ENCODE results near the gene IFT57. TPM values are rescaled to one million over a fixed set of nuclear protein-coding genes. Genes with fewer than 3 reads are reported as not detected.
"Not testable (repeated sequence)": the region's sequence is repeated elsewhere in the genome, so short reads cannot be mapped to it uniquely, and the experiment has no call there.

Gene IFT57, protein sequence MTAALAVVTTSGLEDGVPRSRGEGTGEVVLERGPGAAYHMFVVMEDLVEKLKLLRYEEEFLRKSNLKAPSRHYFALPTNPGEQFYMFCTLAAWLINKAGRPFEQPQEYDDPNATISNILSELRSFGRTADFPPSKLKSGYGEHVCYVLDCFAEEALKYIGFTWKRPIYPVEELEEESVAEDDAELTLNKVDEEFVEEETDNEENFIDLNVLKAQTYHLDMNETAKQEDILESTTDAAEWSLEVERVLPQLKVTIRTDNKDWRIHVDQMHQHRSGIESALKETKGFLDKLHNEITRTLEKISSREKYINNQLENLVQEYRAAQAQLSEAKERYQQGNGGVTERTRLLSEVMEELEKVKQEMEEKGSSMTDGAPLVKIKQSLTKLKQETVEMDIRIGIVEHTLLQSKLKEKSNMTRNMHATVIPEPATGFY
- polyA plus RNA-seq (2012; ENCODE audit: missing spikeins), result 15.7 TPM

DNA sequence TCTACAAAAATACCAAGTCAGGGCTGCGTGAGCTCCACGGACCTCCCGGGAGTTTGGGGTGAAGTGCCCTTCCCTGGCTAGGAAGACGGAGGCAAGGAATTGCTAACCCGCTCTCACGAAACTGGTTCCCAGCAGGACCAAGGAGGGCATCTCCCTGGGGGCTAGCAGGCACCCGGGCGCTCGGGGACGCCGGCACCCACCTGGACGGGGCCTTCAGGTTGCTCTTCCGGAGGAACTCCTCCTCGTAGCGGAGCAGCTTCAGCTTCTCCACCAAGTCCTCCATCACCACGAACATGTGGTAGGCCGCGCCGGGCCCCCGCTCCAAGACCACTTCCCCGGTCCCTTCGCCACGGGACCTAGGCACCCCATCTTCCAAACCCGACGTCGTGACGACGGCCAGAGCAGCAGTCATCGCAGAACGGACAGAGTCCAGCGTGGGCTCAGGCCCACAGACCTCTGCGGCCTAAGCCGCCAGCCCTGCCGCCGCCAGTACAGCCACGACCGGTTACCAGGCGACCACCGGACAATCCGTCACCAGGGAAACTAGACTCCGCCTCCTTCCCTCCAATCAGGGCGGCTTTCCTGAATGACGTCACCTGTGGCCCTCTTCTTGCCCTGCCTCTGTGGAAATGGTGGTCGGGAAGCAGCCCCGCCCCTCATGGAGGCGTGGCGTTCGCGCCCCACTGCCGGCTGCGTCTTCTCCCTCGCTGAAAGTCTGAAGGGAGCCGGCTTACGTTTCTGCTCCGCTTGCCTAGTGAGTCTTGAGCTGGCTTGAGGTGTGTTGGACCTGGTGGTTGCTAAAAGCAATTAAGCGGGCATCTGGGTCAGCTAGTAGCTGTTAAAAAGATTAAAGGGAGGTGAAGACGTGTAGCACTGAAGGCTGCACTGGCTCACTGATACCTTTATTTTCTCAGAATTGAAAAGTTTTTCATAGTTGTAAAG lies at the start of gene IFT57:
Gene IFT57 (minus strand): TSS at position 514 of the 942 bp plus-strand sequence. CDS start 102 bp downstream, at position 412.
- peak; percentile 83 for DNase-seq (ENCODE audit: insufficient read length)
- peak; percentile 99 for FAIRE-seq
- TF ChIP-seq POLR2AphosphoS5 (IDR thresholded peaks at IDR 0.05; ENCODE audit: low read depth, low read length), result peak; percentile 82
- TF ChIP-seq POLR2A (IDR thresholded peaks at IDR 0.05; ENCODE audit: low read depth, low read length), result peak; percentile 89
- TF ChIP-seq TAF1 (IDR thresholded peaks at IDR 0.05; ENCODE audit: borderline replicate concordance, low read depth, low read length), result peak; percentile 71; the same call in 1 of the 2 replicates

DNA sequence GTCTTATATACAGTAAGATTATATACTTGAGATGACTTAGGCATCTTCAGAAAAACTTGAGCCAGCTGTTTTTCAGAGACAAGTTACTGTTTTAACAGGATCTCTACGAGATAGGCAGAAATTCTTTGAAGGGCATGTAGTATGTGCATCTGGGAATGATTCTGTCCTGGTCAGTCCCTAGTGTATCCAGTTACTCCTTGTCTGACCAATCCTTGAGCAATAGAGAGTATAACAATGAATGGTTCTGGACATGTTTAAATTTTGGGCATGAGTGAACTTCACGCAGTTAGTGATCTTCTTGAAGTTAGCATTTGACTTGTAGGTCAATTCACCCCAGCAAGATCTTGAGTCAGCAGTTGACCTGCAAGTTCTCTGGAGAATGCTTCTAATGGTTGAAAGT lies 49.4 kb upstream of the IFT57 start:
- no peak for FAIRE-seq
- no peak for TF ChIP-seq TAF1 (IDR thresholded peaks at IDR 0.05; ENCODE audit: borderline replicate concordance, low read depth, low read length)
- TF ChIP-seq POLR2AphosphoS5 (IDR thresholded peaks at IDR 0.05; ENCODE audit: low read depth, low read length), result no peak
- no peak for TF ChIP-seq POLR2A (IDR thresholded peaks at IDR 0.05; ENCODE audit: low read depth, low read length)
- no peak for DNase-seq (ENCODE audit: insufficient read length)

DNA sequence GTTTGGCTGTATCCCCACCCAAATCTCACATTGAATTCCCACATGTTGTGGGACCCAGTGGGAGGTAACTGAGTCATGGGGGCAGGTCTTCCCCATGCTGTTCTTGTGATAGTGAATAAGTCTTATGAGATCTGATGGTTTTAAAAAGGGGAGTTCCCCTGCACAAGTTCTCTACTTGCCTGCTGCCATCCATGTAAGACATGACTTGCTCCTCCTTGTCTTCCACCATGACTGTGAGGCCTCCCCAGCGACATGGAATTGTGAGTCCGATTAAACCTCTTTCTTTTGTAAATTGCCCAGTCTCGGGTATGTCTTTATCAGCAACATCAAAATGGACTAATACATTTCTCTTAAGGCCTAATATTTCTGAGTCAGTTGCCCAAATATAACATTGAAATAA lies 46.0 kb upstream of the IFT57 start:
- not testable (repeated sequence) for FAIRE-seq; DNase-seq (ENCODE audit: insufficient read length)

DNA sequence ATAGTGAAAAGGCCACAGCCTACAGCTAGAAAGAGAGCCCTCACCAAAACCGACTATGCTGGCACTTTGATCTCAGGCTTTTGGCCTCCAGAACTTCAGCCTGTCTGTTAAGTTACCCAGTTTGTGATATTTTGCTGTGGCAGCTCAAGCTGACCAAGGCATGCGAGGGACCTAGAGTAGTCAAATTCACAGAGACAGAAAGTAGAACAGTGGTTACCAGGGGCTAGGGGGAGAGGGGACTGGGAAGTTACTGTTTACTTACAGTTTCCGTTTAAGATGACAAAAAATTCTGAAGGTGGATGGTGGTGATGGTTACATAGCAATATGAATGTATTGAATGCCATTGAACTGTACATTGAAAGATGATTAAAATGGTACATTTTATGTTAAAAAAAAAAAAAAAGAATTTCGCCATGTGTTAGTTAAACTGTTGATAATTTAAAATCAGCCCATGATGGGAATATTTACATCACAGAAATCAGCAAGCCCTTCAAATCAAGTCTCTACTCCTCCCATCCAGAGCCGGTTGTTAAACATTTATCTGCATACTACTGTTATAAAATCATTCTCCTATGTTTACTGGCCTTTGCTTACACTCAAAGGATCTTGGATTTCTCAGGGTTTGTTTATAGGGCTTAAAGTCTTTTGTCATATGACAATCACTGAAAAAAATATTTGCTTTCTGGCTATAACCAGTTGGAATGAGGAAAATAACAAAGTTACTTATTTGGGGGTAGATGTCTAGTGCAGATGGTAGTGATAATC lies 42.5 kb upstream of the IFT57 start:
- DNase-seq (ENCODE audit: insufficient read length), result not testable (repeated sequence)
- peak; percentile 51 for FAIRE-seq

DNA sequence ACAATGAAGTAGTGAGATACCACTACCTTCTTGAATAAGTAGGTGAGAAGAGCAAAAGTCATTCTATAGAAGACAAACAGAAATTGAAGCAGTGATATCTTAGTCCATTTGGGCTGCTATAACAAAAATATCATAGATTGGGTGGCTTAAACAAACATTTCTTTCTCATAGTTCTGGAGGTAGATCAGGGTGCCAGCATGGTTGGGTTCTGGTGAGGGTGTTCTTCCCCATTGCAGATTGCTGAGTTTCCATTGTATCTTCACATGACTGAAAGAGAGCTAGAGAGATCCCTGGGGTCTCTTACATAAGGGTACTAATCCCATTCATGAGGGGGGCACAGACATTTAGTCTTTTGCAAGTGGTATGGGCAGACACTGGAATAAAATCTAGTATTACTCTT lies 32.9 kb upstream of the IFT57 start:
- DNase-seq (ENCODE audit: insufficient read length) (no peak), FAIRE-seq (no peak)
- no peak for TF ChIP-seq TAF1 (IDR thresholded peaks at IDR 0.05; ENCODE audit: borderline replicate concordance, low read depth, low read length)

DNA sequence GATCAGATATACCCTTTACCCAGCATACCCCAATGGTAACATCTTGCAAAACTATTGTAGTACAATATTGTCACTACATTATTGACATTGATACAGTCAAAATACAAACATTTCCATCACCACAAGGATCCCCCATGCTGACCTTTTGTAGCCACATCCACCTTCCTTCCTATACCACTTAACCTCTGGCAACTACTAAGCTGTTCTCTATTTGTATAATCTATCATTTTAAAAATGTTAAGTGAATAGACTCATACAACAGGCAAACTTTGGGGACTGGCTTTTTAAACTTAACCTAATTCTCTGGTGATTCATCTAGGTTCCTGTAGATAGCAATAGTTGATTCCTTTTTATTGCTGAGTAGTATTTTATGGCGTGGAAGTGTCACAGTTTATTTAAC lies 29.6 kb upstream of the IFT57 start:
- DNase-seq (ENCODE audit: insufficient read length) (no peak), FAIRE-seq (no peak)
- TF ChIP-seq POLR2AphosphoS5 (IDR thresholded peaks at IDR 0.05; ENCODE audit: low read depth, low read length), result no peak
- no peak for TF ChIP-seq TAF1 (IDR thresholded peaks at IDR 0.05; ENCODE audit: borderline replicate concordance, low read depth, low read length)
- TF ChIP-seq POLR2A (IDR thresholded peaks at IDR 0.05; ENCODE audit: low read depth, low read length), result no peak

DNA sequence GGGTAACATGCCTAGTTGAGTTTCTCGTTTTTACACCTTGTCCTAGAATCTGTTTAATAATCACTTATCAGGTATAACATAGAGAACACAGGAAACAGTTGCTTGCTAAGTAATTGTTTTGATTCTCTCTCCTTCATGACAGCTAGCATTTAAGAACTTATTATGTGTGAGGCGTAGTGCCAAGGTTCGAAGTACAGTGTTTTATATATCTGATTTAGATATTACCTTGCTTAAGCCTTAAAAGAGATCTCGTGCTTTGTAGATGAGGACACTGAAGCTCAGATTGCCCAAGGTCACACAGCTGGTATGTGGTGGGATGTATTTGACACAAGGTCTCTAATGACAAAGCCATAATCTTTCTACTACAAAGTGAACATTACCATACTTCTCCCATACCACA lies 29.0 kb upstream of the IFT57 start:
- TF ChIP-seq POLR2A (IDR thresholded peaks at IDR 0.05; ENCODE audit: low read depth, low read length) (no peak), TAF1 (IDR thresholded peaks at IDR 0.05; ENCODE audit: borderline replicate concordance, low read depth, low read length) (no peak), POLR2AphosphoS5 (IDR thresholded peaks at IDR 0.05; ENCODE audit: low read depth, low read length) (no peak)
- no peak for DNase-seq (ENCODE audit: insufficient read length)
- no peak for FAIRE-seq

DNA sequence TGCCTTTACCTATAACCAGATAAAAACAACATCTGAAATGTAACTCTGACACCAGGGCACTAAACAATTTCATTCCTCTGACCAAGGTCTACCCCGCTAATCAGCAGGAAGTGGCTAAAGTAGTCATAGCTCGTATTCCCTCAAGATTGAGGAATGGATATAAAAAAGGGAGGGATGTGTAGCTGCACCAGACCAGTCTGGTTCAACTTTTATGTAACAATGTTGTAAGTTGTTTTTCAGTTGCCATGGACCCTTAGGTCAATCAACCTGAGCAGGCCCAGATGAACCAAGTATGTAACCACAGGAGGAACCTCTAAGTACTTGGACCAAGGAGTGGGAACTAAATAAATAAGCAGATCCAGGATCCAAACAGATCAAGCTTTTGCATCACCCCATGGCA lies 28.4 kb upstream of the IFT57 start:
- DNase-seq (ENCODE audit: insufficient read length), result no peak
- FAIRE-seq, result no peak
- TF ChIP-seq POLR2AphosphoS5 (IDR thresholded peaks at IDR 0.05; ENCODE audit: low read depth, low read length) (no peak), TAF1 (IDR thresholded peaks at IDR 0.05; ENCODE audit: borderline replicate concordance, low read depth, low read length) (no peak), POLR2A (IDR thresholded peaks at IDR 0.05; ENCODE audit: low read depth, low read length) (no peak)

DNA sequence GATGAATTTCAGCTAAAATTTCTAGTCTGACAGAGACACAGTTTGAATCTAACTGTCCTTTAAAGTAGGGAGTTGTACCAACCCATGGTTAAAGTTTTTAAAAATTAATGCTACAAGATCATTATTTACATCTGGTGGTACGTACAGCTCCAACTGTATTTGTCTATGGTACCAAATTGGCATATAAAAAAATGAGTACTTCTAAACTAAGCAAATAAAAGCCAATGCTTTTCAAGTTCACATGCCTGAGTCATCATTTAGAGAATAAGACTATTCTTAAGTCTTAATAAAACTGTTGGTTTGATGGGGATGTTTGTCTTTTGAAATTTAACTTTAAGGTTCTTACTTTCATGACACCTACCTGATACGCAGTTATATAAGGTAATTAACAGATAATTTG lies 21.0 kb upstream of the IFT57 start:
- DNase-seq (ENCODE audit: insufficient read length) (no peak), FAIRE-seq (no peak)
- TF ChIP-seq POLR2AphosphoS5 (IDR thresholded peaks at IDR 0.05; ENCODE audit: low read depth, low read length), result no peak
- TF ChIP-seq TAF1 (IDR thresholded peaks at IDR 0.05; ENCODE audit: borderline replicate concordance, low read depth, low read length), result no peak
- no peak for TF ChIP-seq POLR2A (IDR thresholded peaks at IDR 0.05; ENCODE audit: low read depth, low read length)

DNA sequence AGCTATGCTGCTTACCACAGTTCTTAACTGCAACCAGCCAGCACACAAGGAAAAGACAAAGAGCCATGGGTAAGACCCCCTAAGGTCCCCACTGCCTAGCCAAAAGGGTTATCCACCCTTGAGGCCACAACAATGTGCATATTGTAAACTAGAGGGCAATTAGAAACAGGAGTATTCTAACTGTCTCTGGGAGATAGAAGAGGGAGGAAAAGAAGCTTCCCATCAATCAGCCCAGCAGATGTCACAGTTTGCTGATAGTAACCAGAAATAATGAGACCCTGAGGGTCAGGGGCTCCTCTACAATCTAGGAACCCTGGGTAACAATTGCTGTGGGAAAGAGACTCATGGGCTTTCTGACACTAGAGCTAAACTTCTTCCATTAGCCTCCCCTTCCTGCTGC lies 20.6 kb upstream of the IFT57 start:
- TF ChIP-seq TAF1 (IDR thresholded peaks at IDR 0.05; ENCODE audit: borderline replicate concordance, low read depth, low read length) (no peak), POLR2AphosphoS5 (IDR thresholded peaks at IDR 0.05; ENCODE audit: low read depth, low read length) (no peak), POLR2A (IDR thresholded peaks at IDR 0.05; ENCODE audit: low read depth, low read length) (no peak)
- DNase-seq (ENCODE audit: insufficient read length), result no peak
- no peak for FAIRE-seq

DNA sequence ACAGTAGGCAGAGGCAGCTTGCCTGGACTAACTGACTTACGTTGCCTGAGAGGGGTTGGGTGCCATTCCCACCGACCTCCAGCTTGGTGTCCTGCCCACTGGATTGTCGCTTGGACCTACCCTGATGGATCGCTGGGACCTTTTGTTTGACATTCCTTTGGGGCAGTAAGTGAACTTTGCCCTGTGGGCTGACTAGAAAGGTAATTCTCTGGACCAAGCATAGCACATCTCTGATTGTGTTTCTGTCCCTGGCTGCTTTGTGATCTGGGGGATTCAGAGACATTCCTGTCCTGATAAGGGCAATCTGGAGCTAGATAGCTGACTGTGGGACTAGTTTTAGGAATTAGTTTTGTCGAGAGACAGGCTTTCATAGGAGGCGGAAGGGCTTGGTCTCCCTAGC lies 19.5 kb upstream of the IFT57 start:
- no peak for DNase-seq (ENCODE audit: insufficient read length)
- FAIRE-seq, result no peak
- TF ChIP-seq POLR2A (IDR thresholded peaks at IDR 0.05; ENCODE audit: low read depth, low read length) (no peak), POLR2AphosphoS5 (IDR thresholded peaks at IDR 0.05; ENCODE audit: low read depth, low read length) (no peak), TAF1 (IDR thresholded peaks at IDR 0.05; ENCODE audit: borderline replicate concordance, low read depth, low read length) (no peak)

Data from GM12892 (cell line).